Right lobe of liver (tissue), 4 donors: ENCODE results near the gene PSMD3.

Source experiments
- CTCF ChIP-seq, 4 donors: fragments of 200-600 bp in 3 of 4; fragments of 450-650 bp in 1 of 4; IDR thresholded peaks; one replicate each; pipeline versions ENCODE4 v1.5.1 to v1.8.0; 2016 to 2022; ENCODE audit warnings: antibody characterized with exemption in 4 of 4, mild to moderate bottlenecking in 2 of 4
- POLR2A ChIP-seq: fragments of 450-650 bp; IDR thresholded peaks from one replicate; pipeline ENCODE4 v1.6.1; 2017; ENCODE audit warnings: antibody characterized with exemption, mild to moderate bottlenecking
- donor health status: DM: no; HTN: no; CAD: no.
- donor health status: DM: no; HTN: no; CAD: no.
- donor health status: DM: no; HTN: yes; CAD: no.

DNA sequence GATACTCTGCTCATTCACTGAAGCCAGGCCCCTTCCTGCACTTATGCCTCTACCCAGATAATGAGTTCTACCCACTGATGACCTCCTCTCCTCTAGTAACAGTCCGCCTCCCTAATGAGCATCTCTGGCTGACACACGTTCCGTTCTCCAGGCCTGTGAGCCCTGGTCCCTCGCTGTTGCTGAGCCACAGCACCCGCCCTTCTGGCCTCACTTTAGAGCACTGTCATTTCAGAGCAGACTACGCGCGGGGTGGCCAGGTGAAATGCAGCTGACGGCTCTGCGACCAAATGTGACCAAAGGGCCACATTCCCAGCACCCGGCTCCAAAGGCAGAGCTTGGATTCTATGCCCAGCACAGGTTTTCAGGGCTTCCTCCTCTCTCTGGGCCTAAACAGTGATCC lies 13.8 kb downstream of the PSMD3 start:
- TF ChIP-seq CTCF (IDR thresholded peaks at IDR 0.05), result no peak
- no peak for TF ChIP-seq POLR2A
